Urothelium cell line (cell line): Measurements from ENCODE around the gene NOC4L.

Experiments used
- DNase-seq: peaks from one replicate; pipeline ENCODE4 v3.0.0; 2011; ENCODE audit warnings: low spot score, mixed read lengths
- FAIRE-seq: peaks from 2 replicates; lab custom pipeline; 2011; peaks lifted over from hg19 to GRCh38; lab: Jason Lieb, UNC

The NOC4L gene

DNA sequence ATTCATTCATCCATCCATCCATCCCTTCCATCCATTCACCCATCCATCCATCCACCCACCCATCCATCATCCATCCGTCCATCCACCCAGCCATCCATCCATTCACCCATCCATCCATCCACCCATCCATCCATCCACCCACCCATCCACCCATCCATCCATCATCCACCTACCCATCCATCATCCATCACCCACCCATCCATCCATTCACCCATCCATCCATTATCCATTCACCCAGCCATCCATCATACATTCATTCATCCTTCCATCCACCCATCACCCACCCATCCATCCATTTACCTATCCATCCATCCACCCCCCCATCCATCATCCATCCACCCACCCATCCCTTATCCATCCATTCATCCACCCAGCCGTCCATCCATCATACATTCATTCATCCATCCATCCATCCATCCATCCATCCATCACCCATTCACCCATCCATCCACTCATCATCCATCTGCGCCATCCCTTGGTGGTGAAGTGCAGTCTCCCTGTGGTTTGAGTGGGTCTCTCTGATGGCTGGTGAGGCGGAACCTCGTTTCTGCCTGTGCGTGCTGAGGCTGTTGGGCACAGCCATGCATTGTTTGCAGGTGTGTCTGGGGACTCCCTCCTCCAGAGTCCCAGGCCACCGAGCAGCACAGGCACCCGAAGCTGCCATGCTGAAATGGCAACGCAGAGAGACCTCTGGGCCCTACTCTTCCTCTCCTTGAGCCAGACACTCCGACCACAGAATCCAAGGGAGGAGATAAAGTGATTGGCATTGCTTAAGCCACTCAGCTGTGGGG is 22.7 kb downstream of the NOC4L start:
- peak; percentile 62 for FAIRE-seq
- DNase-seq: no peak

DNA sequence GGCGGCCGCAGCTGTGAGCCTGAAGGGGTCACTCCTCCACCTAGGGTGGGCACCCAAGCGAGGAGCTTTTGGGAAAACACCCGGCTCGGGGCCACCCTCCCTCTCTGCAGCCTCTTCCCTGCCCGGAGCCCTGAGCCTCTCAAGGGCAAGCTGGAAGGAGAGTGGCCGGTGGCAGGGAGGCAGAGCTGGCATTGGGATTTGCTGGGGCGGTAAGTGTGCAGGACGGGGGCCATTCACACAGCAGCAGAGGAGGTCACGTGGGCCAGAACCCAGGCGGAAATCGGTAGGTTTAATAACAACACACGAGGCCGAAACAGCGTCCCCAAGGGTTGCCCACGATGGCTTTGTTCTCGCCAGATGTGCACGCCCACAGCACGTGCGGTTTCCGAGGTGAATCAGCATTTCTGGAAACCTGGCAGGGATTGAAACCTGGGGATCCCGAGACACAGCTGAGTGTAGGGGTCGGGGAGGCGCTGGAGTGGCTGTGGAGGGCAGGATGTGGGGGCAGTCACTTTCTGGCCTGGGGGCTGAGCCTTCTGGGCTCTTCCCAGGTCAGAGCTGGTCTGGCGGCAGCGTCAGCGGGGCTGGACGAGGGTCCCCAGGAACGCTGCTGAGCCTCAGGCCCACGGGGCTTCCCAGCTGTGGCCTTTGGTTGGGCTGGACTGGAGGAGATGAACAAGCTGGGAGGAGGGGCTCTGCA is 23.5 kb downstream of the NOC4L start:
- no peak for DNase-seq
- FAIRE-seq: no peak

DNA sequence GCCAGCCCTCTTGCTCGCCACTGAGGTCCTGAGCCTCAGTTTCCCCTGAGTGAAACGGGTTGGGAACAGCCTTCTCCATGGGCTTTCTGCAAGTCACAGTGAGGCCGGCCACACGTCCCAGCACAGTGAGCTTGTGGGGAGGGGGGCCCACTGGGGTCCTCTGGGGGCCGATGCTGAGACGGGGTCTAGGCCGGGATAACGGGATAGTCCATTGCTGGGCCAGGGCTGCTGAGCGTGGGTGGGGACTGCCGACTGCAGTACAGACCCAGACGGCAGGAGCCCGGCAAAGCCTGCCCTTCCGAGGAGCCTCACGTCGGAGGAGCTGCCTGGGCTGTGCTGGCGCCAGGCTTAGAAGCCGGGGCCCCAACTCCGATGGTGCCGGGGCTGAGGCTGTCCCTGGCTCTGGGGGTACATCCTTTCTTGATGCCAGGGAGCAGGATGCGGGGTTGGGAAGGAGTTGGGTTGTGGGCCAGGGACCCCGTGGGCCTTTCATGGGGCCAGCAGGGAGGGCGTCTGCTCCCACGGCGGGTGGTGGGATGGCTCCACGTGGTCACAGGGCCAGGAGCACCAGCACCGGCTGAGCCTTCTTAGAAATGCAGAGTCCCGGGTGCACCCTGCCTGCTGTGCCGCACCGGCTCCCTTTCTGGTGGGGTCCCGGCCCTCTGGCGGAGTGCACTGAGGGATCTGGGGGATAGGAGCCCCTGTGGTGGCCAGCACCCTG is 24.2 kb downstream of the NOC4L start:
- DNase-seq: no peak
- no peak for FAIRE-seq

DNA sequence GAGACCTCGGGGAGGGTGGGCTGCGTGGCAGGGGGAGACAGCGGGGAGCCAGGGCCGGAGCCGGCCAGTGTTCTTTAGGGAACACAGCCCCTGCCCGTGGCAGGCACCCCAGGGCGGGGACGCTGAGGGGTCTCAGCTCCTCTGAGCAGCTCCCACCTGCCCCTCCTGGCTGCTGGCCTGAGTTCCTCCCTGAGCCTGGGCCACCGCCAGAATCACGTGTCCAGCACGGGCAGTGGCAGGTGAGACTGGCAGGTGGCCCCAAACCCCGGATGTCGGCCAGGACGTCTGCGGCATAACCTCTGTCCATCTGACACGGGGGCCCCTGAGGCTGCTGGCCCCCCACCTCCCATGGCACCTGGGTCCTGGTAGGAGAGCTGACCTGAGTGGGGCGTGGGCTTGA is 25.1 kb downstream of the NOC4L start:
- DNase-seq (no peak), FAIRE-seq (no peak)

DNA sequence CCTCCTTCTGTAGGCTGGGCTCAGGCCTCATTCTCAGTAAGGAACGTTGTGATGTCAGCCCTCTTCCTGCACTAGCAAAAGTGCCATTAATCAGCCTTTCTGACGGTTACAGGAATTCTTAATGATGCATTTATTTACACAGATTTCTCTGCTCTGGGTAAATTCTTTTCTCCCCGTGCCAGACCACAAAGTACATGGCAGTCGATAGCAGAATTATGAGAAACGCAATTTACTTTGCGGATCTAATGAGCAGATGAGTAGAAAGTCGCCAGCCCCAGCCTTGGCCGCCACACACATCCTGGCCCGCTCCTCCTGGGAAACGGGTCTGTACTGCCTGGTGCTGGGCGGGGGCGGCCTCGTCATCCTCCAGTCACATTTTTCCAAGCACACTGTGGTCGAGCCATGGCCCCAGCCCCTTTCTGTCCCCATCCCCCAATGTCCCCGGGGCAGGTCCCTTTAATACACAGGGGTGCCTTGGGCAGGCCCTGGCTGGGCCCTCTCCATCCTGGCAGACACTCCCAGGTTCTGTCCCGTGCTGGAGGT is 25.9 kb downstream of the NOC4L start:
- no peak for FAIRE-seq
- peak; percentile 65 for DNase-seq

DNA sequence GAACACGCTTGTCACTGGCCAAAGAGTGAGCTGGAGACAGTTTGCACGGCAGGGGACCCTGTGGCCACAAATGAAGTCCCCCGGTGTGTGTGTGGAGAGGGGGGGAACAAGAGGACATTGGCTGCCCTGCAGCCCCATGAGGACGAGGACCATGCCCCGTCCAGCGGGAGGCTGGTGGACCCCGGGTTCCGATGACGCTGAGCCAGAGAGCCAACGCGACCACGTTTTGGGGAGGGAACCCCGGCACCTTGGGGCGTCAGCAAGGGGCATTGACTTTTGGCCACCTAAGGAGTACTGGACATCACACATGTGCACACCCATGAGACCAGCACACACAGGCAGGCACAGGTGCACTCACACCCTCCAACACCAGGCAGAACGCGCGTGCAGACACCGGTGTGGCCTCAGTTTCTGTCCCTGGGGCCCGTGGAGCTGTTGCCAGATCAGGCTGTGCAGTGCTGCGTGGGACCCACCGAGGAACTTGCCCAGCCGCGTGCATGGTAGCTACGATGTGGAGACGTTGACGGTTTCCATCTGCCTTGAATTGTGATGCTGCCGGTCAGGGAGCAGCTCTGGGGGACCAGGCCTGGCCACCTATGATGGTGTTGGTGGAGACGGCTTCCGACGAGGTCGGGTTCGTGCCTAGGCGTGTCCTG is 26.5 kb downstream of the NOC4L start:
- FAIRE-seq (peak; percentile 44), DNase-seq (no peak)

DNA sequence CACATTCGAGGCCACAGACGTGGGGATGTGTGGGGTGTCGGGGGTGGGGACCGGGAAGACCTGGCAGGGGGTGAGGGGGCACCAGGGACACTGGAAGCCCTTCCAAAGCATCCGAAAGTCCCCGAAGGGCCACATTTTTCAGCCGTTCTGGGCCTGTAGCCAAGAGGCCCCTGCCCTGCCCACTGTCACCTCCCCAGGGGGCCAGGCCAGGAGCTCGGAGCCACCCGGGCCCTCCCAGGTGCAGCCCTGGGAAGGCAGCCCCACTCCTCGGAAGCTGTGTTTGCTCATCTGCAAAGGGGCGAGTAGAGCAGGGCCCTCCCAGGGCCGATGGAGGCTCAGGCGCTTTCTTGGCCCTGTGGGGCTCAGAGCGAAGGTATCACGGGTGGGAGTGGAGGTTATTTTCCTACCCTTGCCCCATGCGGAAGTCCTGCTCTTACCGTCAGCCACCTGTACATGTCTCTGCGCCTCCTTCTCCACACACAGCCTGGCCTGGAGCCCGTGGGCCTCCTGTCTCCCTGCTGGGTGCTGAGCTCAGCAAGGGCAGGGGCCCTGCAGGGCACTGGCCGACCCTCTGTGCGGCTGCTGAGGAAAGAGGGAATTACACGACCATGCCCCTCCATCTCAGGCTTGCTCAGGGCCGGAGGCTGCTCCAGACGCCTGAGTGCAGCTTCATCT is 27.2 kb downstream of the NOC4L start:
- DNase-seq: no peak
- FAIRE-seq: no peak

DNA sequence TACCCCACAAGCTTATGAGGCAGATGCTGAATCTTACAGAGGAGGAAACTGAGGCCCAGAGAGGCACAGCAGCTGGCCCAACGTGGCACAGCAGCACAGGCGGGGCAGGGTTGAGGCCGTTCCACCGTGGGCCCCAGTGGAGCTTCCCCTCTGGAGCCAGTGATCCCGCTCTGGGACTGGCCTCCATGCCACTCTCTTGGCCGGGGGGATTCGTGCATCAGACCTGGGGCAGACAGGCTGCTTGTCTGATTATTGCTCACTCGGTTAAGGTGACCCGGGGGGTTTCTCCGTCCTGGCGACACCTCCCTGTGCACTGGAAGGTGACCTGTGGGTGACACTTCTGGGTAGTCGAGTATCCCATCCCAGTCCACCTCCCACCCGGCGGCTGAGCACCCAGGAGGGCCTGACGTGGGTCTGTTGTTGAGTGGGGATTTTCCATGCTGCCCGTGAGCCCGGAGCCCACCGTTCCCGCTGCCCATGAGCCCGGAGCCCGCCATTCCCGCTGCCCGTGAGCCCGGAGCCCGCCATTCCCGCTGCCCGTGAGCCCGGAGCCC is 27.8 kb downstream of the NOC4L start:
- no peak for DNase-seq
- FAIRE-seq: no peak

DNA sequence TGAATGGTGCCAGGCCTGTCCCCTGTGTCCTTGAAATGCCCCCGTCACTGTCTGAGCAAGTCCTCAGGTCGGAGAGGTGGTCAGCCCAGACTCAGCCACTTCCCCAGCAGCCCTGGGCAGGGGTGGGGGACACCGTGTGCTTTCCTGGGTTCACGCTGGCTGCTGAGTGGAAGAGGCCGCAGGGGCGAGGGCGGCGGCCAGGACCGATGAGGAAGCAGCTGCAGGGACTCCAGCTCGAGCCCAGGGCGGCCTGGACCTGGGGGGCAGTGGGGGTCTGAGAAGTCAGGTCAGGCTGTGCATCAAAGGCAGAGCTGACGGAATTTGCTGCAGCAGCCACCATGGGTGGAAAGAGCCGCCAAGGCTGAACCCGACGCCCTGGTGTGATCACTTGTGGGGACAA is 28.4 kb downstream of the NOC4L start:
- FAIRE-seq (no peak), DNase-seq (no peak)

DNA sequence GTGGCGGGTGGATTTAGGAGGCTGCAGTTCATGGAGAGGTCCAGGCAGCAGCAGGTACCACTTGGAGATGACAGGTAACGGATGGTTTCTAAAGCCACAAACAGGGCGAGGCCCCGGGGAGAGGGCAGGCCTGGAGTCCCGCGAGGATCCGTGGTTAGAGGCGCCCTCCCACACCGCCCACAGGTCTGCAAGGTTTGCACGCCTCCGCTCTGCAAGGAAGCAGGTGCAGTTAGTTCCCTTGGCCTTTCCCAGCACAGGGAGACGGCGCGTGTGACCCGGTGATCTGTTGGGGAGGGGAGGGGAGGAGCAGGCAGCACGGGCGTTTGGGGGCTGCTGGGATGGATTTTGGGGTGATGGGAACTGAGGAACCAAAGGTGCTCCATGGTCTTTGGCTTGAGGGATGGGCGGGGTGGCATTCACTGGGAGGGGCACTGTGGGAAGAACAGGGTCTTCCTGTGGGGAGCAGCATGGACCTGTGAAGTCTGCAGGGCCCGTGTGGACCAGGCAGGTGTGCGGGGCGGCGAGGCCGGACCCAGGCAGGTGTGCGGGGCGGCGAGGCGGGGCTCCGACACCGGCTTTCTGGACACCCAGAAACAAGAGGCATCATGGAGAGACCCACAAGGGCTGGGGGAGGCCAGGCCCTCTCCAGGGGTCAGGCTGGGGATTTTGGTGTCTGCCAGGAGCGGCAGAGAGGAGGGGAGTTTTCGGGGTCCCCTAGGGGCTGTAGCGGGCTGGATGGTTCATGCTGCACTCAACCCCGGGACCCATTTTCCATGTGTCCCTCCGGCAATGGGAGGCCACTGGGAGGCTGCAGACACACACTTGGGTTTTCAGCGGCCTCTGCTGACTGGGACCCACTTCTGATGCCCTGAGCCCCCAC is 29.1 kb downstream of the NOC4L start:
- FAIRE-seq (no peak), DNase-seq (no peak)

DNA sequence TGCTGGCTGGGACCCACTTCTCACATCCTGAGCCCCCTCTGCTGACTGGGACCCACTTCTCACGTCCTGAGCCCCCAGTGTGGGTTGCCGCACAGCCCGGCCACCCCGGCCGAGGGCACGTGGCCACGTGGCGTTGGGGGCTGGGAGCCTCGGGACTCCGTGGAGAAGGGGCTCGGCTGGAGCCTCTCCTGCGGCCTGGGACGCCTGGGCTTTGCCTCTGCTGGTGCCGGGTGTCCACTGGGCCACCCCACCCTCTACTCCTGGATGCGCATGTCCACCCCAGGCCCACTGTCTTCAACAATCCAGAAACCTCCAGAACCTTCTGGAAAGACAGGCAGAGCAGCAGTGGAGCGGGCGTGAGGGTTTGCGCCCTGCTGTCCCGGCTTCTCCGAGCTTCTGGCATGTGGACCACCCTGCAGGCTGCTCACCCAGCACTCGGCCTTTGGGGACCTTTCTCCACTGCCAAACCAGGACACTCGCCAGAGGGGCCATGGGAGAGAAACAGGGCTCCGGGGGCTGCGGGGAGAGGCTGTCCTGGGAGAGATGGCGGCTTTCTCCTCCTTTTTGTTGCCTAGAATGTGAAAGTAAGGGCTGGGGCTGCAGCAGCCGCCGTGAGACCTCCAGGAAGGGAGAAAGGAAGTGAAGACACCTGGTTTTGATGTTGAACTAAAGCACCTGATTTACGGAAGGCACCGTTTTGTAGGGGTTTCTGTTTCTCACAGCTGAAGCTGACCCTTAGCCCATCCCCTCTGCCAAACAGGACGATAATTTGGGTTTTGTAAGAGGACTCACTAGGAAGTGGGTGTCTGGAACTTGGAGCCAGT is 30.0 kb downstream of the NOC4L start:
- FAIRE-seq (no peak), DNase-seq (no peak)

DNA sequence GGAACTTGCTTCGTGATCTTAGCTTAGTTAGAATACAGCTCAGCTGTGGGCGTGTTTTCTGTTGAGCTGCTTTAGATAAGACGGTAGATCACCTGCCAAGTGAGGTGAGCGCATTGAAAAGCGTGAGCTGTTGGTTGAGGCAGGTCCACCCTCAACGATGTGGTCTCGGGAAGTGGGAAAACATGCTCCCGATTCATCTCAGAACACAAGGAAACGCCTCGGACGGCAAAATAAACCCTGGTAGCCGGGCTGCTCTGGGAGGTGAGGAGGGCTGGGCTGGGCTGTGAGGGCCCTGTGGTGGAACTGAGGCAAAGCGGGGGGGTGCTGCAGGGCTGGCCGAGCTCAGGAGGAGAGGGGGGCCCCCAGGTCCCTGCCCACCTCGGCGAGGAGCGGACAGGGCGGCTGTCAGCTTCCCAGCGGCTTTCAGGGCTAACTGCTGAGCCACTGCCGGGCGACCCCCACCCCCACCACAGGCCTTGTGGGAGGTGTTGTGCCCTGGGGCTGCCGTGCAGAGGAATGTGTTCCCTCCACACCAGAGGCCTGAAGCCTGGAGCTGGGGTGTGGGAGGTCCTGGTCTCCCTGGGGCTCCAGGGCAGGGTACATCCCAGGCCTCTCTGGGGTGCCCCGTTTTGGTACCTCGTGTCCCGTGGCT is 30.7 kb downstream of the NOC4L start:
- DNase-seq: no peak
- FAIRE-seq: no peak

DNA sequence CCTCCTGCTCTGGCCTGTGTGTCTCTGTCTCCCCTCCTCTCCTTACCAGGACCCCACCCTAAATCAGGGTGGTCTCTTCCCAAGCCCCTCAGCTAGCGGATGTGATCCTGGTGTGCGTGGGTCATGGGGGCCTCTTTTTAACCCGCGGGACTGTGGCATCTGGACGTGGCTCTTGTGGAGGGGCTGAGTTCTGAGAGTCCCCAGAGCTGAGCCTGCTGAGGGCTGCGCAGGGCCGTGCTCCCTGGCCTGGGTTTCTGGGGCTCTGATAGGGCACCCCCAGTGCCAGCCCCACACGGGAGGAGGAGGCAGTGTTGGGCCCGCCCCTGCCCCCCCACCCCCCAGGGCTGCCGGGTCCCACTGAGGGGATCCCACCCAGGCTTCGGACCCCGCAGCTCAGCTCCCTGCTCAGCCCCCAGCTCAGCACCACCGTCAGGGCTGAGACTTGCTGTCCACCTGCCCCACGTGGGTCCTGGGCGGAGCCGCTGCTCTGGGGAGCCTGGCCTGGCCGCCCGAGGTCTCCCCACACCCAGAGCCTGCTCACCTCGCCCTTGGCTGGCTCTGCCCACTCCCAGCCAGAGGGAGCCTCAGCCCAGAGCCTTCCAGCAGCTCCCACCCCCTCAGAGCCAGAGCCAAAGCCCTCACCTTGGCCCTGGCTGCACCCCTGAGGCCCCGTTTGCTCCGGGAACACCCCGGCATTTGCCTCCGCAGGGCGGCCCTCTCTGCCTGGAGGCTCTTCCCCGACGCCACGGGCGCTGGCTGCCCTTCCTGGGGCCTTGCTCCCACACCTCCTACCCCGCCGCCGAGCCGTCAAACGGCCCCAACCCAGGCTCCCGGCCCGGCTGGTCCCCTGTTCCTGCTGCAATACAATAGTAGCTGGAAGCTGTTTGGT is 31.5 kb downstream of the NOC4L start:
- FAIRE-seq: no peak

DNA sequence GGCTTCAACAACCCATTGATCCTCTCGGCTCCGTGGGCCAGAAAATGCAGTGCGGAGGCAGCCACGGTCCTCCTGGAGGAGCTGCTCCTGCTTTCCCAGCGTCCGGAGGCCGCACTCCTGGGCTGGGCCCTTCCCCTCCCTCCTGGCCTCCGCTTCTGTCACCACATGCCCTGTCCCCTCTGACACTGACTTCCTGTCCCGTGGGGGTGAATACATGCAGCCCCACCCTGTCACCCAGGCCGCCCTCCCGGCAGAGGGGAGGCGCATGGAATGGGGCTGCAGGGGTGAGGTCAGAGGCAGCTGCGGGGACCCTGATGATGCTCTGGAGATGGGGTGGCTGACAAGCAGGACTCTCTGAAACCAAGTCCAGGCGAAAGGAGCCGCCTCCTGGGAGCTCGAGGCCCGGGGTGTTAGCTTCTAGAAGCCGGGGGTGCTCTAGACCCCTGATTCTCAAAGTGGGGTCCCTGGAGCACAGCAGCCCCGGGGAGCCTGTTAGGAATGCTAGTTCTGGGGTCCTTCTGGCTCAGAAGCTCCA is 32.2 kb downstream of the NOC4L start:
- DNase-seq (no peak), FAIRE-seq (no peak)

More for the DNA sequence above, 31.5 kb downstream of the NOC4L start:
- no peak for DNase-seq

DNA sequence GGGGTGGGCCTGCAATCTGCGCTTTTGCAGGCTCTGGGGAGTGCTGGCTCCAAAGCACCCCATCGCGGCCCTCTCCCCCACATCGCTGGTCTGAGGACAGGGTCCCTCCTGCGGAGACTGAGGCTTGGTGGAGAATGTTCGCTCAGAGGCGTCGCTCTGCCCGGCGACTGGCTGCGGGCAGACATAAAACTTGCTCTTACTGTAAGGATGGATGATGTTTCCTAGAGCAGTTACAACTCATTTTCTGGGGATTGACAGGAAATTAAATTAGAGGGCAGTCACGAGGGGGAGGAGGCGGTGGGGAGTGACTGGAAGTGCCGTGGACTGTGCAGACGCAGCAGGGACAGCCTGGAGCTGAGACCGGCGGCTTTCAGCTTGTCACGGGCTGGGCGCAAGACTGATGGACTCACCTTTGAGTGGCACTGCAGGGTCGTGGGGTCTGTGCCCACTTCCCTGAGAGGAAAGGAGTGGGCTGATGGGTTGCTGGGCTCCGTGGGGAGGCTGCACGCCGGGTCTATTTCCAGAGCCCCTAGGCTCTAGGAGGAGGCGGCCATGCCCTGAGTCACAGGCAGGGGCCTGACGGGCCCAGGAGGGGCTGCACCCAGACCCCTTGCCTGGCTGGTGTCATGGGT is 32.8 kb downstream of the NOC4L start:
- FAIRE-seq (no peak), DNase-seq (no peak)

DNA sequence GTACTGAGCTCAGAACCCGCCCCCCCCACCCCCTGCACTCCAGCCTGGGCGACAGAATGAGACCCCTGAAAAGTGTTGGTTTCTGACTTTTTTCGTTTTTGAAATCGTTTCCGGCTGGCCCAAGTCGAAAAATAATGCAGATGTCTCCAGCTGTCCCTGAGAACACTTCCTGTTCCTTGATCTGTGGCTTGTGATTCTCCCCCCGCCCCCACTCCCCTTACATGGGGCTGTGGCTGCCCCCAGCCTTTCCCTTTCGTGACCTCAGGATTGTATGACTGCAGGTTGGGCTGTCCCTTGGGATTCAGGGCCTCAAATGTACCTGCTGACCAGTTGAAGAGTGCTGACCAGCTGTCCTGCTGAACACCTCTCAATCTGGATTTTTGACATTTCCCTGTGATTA is 34.1 kb downstream of the NOC4L start:
- FAIRE-seq: no peak
- DNase-seq: no peak
